ENCODE measurements around the gene DIS3L2. TPM values are rescaled to one million over a fixed set of nuclear protein-coding genes. Genes with fewer than 3 reads are reported as not detected.

Gene DIS3L2
- total and polyA plus RNA-seq, 2 of the 8 experiments (the other 6 are each of a cell fraction or from before 2014, with no cell fraction given) = 11.5 to 21.6 TPM

DNA sequence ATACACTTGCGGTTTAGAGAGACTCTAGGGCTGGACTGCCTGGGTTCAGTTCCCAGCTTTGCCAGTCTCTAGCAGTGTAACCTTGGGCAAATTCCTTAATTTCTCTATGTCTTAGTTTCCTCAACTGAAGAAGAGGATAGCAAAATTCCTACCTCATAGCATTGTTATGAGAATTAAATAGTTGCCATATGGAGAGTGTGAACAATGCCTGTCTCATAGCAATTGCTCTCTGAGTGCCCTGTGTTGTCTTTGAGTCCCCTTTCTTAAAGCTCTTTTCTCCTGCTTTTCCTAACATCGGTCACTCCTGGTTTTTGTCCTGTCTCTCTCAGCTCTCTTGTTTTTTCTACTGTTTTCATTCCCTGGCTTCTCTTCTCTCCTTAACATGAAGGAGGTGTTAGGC, 300.3 kb downstream of the DIS3L2 start (continued):
- TF ChIP-seq CTCF (IDR thresholded peaks at IDR 0.05; ENCODE audit: control extremely low read depth in 1 of 3, insufficient read depth in 1 of 3, low read depth in 1 of 3, low read length in 3 of 3) (no peak), SIN3A (conservative IDR thresholded peaks at IDR 0.05 in 1 of 2, IDR thresholded peaks at IDR 0.05 in 1 of 2; ENCODE audit: low read depth in 1 of 2, low read length in 2 of 2) (no peak), RAD21 (IDR thresholded peaks at IDR 0.05 in 1 of 2, conservative IDR thresholded peaks at IDR 0.05 in 1 of 2; ENCODE audit: low read depth in 2 of 2, low read length in 2 of 2) (no peak)
- TF ChIP-seq, protein P1, sequence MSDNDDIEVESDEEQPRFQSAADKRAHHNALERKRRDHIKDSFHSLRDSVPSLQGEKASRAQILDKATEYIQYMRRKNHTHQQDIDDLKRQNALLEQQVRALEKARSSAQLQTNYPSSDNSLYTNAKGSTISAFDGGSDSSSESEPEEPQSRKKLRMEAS (IDR thresholded peaks at IDR 0.05) = no peak

Data from H1 (cell line).